HPDE6-E6E7 (cell line): Measurements from ENCODE around the gene CD8B2.
"Not testable (repeated sequence)": the region's sequence is repeated elsewhere in the genome, so short reads cannot be mapped to it uniquely, and the experiment has no call there.

Source experiments
- DNase-seq: peaks from one replicate; pipeline ENCODE4 v3.0.0; 2011; ENCODE audit warnings: missing footprints; ENCODE audit errors: extremely low spot score

CD8B2 gene

GRCh38 chr2:106511934-106512333 is 24.8 kb downstream of the CD8B2 start:
- not testable (repeated sequence) for DNase-seq

GRCh38 chr2:106513391-106513790 is 26.2 kb downstream of the CD8B2 start:
- not testable (repeated sequence) for DNase-seq

- DNase-seq = not testable (repeated sequence)
Measured at GRCh38 chr2:106514827-106515226, 27.7 kb downstream of the CD8B2 start.

GRCh38 chr2:106516436-106516835 is 29.3 kb downstream of the CD8B2 start:
- no peak for DNase-seq

- no peak for DNase-seq
Measured at GRCh38 chr2:106516864-106517263, 29.7 kb downstream of the CD8B2 start.

DNA sequence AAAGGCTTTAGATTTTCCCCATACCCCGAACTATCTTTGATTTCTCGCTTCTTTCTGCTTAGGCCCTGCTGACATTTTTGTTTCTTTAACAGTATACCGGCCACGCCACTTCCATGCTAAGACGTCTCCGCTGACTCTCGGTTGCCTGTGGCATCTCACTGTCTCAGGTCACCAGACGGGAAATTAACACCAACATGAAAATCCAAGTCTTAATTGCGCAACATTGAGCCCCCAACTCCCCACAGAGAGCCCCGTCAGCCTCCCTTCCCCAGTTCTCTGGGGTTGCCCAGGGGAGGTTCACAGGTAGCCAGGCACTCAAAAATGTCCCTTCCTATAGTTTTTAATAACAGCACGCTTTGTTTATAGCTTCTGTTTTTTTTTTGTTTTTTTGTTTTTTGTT is 30.2 kb downstream of the CD8B2 start:
- no peak for DNase-seq

GRCh38 chr2:106519767-106520166 is 32.6 kb downstream of the CD8B2 start:
- DNase-seq = no peak

GRCh38 chr2:106521016-106521415 is 33.9 kb downstream of the CD8B2 start:
- DNase-seq = no peak

DNA sequence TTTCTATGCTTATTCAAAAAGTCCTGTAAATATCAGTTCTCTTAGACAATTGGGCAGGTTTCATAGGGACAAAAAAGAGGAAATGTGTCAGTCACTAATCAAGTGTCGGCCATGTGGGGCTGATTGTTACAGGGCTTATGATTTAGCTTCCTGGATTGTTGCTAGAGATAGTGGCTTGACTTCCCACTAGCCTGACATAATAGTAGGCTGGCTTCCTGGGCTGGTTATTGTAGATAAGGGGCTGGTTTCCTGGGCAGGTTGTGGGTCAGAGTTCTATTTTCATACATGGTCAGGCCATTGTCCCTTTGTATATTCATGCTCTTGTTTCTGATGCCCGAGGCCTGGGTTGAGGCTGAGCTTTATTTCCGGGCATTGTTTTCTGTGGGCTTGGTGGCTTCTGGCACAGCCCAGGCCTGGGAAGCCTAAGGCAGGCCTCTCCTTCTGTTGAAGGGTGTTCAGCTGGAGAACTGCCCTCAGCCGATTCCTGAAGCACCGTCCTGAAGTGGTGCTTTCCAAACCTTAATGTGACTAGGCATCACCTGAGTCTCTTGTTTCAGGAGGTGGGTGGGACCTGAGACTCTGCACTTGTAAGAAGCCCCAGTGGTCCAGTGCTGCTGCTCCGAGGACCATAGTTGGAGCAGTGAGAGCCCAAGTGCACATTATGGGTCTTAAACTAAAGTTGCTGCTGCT is 37.0 kb downstream of the CD8B2 start:
- DNase-seq = no peak

GRCh38 chr2:106530866-106531265 is 43.7 kb downstream of the CD8B2 start:
- no peak for DNase-seq

GRCh38 chr2:106531676-106532214 is 44.6 kb downstream of the CD8B2 start:
- DNase-seq = no peak

- DNase-seq = no peak
Measured at GRCh38 chr2:106532236-106532635, 45.1 kb downstream of the CD8B2 start.

DNA sequence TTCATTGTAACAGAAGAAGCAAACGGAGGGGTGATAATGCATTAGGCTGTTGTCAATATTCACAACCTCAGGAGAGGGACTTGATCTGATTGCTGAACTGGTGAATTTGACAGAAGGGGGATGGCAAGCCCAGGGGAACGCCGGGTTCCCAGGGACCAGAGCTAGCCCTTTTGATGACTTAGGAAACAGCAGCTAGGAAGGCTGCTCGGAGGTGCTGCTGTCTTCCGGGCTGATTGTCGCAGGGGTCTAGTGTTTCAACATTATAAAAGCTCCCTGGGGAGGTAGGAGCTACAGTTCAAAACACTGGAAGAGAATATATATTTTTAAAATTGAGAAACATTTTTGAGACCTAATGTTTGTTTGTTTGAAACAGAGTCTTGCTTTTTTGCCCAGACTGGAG is 47.3 kb downstream of the CD8B2 start:
- no peak for DNase-seq

DNA sequence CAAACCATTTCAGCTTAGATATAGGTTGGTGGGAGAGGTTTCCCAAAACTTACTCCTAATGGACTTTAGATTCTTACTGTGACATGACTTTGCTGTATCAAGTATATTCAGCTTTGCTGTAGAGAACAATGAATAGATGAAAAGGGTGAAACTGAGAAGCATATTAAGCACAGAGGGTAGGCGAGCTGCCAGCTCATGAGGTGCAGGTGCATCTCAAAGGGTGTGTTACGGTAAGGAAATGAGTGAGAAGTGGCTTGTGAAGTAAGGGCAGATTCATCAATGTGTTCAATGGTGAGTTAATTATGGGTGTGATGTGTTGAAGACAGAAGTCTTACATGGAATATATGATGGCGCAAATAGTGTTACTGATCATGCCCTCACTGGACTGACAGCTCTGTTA is 49.3 kb downstream of the CD8B2 start:
- no peak for DNase-seq

GRCh38 chr2:106537047-106537446 is 49.9 kb downstream of the CD8B2 start:
- DNase-seq = no peak

DNA sequence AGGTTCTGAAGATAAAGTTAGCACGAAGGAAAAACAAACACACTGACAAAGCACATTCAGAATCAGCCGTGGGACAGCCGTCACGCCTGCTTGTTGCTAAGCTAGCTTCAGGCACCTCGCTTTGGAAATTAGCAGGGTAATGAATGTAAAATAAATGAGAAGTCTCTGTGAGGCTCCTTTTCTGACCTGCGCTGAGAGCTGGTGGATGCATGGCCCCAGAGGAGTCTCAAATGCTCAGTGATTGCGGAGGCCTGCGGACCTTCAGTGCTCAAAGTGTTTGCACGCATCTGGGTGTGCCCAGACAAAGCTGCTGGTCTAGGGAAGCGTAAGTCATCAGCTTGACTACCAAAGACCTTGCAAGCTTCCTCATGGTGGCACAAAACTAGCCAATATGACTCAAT is 50.6 kb downstream of the CD8B2 start:
- DNase-seq = no peak

DNA sequence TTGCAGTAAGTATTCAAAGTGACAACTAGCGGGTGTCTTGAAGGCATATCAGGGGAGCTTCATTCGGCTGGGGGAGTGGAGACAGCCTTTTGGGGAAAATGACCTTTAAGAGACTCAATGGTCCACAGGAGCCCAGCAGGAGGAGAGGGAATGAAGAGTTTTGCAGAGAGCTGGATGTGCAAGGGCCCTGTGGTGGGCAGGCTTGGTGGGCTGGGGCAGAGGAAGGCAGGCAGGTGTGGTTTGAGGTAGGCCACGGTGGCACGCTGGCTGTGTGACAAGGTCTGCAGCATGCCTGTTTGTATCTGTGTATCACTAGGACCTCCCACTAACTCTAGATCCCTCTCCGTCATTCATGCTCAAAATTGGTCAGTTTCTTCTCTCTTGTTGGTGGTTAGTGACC is 53.7 kb downstream of the CD8B2 start:
- DNase-seq = no peak

- DNase-seq = no peak
Measured at GRCh38 chr2:106541333-106541732, 54.2 kb downstream of the CD8B2 start.

- peak; percentile 66 for DNase-seq
Measured at GRCh38 chr2:106542746-106543359, 55.7 kb downstream of the CD8B2 start.

DNA sequence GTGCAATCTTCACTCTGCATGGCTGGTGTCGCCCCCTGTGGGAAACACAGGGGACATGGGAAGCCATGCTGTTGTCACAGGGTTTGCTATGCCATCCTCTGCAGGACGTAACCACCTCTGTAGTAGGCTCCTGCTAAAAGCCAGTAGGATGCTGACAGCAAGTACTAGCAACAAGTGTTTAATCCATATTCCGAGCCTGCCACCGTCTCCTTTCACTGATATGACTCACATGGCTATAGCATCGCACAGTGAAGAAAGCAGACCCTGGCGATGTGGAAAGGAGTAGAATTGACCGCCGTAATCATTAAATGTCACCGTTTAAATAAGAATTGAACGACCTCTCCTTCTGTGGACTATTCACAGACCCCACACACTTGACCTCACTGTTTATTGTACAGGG is 57.8 kb downstream of the CD8B2 start:
- DNase-seq = no peak

- DNase-seq = no peak
Measured at GRCh38 chr2:106546391-106546990, 59.3 kb downstream of the CD8B2 start.

GRCh38 chr2:106547164-106547903 is 60.2 kb downstream of the CD8B2 start:
- DNase-seq = no peak
